Endometrial microvascular endothelial cells (primary cell): ENCODE data around the gene MVD. TPM values are rescaled to one million over a fixed set of nuclear protein-coding genes. Genes with fewer than 3 reads are reported as not detected.

Experiments used
- in situ Hi-C: cut with HindIII; loops from 2 replicates; pipeline ENCODE4 v1.10.0; 2017; ENCODE audit warnings: low sequenced_read_pairs, low pct_unique_long_range_greater_than_20kb; ENCODE audit errors: inconsistent ontology term
- total RNA-seq: library from RNA; depleted of rRNA; stranded (reverse); fragments of >200 nt; gene quantifications from one replicate; pipeline ENCODE4 v1.2.3, GENCODE V29; 2015; ENCODE audit errors: inconsistent ontology term

The MVD gene, protein sequence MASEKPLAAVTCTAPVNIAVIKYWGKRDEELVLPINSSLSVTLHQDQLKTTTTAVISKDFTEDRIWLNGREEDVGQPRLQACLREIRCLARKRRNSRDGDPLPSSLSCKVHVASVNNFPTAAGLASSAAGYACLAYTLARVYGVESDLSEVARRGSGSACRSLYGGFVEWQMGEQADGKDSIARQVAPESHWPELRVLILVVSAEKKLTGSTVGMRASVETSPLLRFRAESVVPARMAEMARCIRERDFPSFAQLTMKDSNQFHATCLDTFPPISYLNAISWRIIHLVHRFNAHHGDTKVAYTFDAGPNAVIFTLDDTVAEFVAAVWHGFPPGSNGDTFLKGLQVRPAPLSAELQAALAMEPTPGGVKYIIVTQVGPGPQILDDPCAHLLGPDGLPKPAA
- 28.0 TPM for total RNA-seq

DNA sequence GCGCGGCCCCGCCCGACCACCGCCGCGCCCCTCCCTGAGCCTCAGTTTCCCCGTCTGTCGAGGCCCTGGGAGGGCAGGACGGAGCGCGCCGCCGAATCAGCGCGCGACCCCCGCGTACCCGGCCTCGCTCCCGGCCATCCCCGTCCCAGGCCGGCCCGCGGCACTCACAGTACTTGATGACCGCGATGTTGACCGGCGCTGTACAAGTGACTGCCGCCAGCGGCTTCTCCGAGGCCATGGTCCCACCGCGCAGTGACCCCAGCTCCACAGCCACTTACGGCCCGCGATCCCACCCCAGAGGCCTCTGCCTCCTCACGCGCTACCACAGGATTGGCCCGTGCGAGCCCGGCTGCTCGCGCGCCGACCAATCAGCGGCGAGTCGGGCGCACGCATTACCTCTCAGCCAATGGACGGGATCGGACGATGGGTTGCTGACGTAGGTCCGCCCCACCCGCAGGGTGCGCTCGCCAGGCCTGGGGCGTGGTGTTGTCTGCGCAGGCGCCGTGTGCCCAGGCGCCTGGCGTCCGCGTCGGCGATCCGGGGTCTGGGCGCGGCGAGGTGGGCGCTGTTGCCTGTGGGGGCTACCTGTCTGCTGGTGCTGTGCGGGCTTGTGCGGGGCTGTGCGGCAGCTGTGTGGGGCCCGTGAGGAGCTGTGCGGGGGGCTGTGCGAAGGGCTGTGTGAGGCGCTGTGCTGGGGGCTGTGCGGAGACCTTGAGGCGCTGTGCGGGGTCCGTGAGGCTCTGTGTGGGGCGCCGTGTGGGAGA lies at the start of gene MVD:
Gene MVD (minus strand): TSS at position 249 of the 764 bp plus-strand sequence. CDS start 11 bp downstream, at position 238.
- in situ Hi-C loops, result no loop called here

DNA sequence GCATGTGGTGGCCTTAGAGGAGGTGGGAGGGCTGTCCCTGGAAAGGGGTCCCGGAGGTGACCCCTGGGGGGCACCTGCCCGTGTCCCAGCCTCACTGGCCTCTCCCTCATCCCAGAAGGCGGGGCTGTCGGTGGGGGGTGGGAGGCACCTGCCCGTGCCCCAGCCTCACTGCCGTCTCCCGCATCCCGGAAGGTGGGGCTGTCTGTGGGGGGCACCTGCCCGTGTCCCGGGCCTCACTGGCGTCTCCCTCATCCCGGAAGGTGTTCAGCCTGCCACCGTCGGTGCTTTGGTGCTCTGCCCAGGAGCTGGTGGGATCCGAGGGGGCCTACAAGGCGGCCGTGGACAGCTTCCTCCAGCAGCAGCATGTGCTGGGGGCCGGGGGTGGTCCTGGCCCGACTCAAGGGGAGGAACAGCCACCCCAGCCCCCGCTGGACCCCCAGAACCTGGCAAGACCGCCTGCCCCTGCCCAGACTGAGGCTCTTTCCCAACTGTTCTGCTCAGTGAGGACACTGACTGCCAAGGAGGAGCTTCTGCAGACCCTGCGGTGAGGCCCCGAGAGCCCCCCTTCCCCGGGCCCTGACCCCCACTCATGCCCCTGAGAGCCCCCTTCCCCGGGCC lies 49.6 kb upstream of the MVD start:
- in situ Hi-C loops, result no loop called here

DNA sequence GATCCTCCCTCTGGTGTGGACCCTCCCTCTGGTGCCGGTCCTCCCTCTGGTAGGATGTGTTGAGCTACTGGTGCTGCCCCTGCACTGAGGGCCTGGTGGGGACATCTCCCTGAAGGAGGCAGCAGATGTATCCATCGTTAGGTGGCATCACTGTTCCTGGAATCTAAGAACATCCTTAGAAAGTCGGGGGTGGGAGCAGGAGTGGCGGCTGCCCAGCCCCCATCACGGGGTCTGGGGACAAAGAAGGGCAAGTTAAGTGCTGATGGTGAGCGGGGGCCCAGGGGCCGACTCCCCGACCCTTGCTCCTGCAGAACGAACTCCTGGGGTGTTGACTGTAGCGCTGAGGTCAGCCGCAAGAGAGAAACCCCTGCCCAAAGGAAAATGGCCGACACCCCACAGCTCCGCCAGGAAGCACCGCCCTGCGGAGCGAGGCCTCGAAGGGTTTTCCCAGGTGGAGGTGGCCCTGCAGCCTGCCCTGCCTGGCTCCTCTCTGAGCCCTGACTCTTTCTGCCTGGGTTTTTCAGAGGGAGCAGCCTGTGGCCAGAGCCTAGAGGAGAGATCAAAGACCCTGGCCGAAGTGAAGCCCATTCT lies 49.0 kb upstream of the MVD start:
- in situ Hi-C loops, result no loop called here

DNA sequence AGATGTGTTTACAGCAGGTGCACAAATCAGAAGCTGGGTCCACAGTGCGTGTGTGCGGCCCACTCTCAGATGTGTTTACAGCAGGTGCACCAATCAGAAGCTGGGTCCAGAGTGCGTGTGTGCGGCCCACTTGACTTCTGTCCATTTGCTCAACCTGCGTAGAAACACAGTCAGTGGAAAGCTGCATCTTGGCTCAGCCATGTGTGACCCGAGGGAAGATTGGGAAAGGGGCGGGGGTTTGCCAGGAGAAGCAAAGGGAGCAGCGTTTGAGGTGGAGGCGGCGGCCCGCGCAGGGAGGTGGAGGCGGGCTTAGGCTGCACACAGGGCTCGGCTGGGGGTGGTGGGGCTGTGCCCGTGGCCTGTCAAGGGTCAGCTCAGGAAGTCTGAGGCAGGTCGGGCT lies 47.7 kb upstream of the MVD start:
- in situ Hi-C loops, result no loop called here

DNA sequence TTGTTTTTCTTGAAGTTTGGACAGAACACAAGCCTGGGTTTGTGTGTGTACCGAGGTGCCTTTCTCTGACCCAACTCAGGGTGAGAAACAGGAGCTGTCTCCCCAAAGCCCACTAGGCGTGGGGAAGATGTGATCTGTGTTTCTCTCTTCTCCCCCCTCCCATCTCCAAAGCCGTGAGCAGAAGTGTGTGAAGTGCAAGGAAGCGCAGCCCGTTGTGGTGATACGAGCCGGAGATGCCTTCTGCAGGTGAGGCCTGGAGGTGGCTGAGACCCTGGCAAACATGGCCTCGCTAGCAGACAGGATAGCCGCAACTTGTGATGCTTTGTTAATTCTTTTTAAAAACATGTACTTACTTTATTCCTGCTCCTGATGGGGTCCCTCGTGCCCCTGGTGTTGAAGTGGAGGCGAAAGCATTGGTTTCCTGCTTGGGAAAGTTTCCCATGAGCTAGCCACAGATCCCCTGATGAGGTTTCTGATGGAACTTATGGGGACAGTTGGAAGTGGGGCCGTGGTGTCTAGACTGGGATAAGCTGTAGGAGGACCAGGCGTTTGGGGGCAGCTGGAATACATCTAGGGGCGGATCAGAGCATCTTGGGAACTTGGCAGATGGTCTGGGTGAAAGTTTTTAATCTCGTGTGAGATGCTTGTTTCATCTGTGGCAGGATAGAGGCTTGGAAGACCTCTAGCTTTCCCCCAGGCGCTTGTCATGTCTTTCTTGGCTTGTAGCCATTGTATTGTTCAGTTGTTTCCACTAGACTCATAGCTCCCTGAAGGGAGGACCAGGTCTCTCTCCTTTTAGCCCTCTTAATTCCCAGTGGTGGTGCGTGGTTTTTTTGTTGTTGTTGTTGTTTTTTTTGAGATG lies 44.3 kb upstream of the MVD start:
- in situ Hi-C loops, result no loop called here

DNA sequence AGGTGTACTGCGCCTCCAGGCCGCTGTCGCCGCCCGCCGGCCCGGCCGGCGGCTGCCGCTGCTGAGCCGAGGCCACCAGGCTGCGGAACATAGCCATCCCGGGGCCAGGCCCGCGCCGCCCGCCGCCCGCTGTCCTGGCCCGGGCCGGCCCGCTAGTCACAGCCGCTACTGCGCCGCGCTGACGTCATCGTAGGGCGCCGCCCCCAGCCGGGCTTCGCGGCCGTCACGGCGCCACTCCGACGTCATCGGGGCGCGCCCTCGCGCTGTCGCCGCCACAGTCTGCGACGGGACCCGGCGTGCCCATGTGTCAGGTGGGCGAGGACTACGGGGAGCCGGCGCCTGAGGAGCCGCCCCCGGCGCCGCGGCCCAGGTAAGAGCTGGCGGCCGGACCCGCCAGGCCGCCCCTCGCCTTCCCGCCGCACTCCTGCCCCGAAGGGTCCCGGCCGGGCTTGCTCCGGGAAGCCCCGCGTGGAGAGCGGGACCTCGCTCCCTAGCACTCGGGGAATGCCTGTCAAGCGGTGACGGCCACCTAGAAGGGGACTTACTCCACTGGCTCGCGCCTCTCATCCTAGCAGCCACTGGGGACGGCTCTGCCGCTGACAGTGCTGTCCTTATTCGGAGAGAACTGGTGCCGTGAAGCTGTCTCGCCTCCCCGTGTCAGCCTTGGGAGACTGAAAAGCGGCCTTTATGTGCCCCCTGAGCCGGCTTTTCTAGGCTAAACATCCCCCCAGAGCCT lies 43.5 kb upstream of the MVD start, which contains the start of the genes CTU2 and RNF166:
Gene CTU2 (plus strand): TSS at position 275 of the 736 bp plus-strand sequence. CDS start 28 bp downstream, at position 303.
Gene RNF166 (minus strand): TSS at position 180 of the 736 bp plus-strand sequence. CDS start 83 bp downstream, at position 97.
- in situ Hi-C loops, result no loop called here

DNA sequence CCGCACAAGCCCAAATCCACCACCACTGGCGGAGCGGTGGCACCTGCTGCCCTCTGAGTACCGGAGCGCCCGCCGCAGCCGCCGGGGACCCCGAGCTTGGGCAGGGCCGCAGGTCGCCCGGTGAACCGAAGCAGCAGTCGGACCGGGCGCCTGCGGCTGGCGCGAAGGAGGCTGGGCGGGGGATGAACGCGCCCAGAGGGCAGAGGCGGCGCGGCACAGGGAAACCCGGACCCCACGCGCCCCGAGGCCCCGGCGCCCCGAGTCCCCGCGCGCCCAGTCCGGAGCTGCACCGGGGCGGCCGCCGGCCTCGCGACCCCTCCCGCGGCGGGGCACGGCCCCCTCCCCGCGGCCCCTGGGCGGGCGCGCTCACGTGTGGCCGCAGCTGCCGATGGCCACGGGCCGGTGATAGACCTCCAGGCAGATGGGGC lies 42.9 kb upstream of the MVD start:
- in situ Hi-C loops, result no loop called here

DNA sequence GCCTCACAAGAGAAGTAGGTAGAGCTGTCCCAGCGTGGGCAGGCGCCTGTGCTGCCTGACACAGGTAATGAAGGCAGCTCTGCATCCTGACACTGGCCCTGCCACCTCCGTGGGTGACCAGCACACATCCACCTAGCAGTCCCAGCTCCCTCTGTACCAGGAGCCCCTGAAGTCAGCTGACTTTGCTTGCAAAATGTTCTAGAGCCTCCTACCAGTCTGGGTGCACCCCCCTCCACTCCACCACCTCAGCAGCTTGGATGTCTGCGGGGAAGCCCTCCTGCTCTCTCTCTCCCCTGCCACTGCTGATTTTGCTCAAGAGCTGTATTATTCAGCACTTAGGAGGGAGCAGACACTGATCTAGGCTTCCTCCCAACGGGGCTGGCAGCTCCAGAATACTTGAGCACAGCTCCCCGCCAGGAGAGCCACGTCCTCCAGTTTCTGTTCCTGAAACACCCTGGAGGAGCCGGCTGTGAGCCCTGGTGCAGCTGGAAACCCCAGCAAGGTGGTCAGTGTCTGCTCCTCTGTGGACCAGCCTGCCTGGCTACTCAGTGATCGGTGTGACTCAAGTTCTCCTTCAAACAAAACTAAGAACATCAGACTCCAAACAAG lies 42.3 kb upstream of the MVD start:
- in situ Hi-C loops, result no loop called here

DNA sequence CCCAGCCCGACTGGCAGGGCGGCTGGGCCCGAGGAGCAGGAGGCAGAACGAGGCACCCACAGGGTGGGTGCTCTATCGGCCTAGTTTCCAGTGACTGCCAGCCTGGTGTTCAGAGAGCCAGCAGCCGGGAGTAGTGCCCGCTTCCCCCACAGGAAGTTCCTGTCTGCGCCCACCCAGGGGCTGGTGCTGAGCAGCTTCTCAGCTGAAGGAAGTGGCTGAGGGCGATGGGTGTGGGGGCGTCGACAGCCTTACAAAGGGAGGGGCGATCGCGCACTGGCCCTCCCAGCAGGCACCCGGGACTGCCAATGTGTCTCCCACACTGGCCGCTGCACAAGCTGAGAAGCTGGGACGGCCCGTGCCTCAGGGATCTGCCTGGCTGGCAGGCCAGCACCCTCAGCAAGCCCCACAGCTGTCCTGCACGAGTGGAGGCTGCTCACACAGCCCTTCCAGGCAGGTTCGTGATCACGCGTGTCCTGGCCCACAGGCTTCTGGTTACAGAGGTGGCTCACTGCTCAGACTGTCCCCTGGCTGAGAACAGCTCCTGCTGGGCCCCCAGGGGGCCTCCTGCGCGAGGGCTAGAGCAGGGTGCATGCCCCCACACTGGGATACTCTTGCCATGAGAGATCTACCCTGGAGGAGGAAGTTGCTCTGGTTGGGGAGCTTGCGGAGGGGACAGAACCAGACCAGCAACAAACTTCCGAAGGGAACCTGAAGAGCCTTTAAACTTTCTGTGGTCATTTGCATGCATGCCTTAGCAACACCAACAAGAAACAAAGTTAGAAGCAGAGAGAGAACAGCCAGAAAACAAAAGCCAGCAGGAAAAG lies 40.8 kb upstream of the MVD start:
- in situ Hi-C loops, result no loop called here

DNA sequence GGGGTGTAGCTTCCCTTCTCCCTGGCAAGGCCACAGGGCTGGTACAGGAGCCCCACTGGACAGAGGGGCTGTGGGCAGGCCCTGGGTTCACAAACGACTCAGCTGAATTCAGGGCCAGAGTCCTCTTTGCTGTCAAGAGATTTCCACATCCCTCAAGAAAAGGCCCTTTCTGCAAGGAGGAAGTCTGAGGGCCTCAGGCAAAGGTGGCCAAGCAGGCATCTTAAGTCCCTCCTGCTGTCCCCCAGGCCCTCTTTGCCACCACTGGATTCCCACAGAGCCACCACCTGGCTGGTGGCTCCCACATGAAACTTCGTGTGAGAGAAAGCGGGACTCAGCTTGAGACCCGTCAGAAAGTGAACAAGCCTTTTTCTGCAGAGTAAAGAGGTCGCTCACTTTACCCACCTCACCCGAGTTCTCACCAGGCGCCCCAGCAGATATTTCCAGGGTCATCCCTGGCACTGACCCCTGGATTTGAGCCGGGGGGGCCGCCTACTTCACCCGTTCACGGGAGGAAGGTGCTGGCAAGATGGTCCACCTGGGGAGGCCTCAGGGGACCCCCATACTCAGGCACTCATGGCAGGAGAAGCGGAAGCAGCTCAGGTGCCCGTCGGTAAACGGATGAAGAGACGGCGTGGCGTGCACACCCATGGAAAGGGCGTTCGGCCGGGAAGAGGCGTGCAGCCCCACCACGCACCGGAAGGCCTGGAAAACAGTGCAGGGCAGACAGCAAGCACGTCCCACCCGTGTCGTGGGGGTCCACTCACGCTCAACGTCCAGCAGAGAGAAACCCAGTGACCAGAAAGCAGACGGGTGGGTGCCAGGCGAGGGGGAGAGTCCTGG lies 39.7 kb upstream of the MVD start:
- in situ Hi-C loops, result no loop called here

DNA sequence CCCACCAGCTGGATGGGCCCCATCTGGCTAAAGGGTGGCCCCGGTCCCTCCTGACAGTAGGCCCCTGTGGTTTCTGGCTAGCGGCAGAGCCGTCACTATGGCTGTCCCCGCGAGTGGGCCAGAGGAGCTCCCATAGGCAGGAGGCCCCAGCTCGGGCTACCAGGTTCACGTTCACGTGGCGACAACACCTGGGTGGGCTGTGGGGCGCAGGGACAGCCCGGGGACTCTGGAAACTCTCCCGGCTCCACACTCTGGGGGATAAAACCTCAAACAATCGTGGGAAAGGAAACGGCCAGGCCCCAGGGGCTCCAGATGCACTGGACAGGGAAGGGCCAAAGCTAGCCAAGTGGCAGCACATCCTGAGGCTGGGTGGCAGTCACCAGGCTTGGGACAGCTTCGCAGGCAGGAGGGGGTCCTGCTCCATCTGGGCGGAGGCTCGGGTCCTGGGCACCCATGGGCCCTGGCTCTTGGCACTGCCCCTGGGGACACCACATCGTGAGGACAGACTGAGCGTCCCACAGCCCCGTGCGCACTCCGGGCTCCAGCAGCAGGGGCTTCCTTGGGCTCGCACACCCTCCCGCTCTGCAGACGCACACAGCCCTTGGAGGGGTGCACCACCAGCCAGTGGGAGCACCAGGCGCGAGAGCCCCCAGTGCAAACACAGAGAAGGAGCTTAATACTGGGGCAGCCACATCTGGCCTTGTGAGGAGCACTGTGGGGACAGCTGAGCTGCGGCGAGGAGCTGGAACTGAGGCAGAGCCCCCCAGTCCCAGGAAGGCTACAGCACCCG lies 38.9 kb upstream of the MVD start:
- in situ Hi-C loops, result no loop called here

DNA sequence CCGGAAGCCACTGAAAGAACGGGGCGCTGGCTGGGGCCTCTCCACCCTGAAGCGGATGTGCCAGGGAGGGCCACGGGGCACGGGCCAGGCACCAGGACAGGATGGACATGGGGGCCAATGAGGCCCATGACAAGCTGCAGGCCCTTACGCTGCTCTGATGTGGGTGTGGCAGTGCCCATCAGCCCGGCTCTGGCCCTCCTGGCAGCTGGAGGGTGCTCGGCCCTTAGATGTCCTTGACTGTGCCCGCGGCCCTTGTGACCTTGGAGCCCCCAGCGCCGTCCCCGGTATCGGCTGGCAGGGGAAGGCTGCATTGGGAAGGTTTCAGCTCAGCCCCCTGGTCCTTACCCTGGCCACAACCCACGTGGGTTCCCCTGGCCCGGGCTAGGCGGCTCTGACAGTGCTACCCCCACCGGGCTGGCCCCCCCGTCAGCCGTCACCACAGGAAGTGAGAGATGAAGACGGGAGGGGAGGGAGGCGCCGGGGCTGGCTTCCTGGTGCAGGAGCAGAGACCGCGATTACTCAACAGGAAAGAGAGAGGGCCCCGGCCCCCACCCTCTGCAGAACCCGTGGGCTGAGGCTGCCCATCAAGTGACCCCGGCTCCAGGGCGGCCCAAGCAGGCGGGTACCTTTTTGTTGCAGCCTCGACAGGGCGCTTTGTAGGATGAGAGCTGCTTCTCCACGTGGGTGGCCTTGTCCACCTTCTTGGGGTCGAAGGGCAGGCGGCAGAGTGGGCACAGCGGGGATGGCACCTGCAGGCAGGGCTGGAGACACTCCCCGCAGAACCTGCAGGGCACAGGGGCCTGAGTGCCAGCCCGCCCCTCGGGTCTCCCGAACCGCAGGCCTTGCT lies 38.0 kb upstream of the MVD start:
- in situ Hi-C loops, result no loop called here

DNA sequence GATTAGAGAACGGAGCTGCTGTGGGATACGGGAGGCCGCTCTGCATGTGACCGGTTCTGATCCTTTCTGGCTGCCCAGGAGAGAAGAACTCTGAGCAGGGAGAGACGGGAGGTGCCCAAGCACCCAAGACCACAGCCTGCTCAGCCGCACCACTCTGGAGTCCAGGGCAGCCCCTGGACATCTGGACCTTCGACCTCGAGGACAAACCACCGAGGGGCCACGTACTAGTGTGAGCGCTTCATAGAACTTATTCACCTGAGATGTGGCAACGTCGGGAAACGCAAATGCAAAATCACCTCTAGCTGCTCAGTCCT lies 37.4 kb upstream of the MVD start:
- in situ Hi-C loops, result no loop called here

DNA sequence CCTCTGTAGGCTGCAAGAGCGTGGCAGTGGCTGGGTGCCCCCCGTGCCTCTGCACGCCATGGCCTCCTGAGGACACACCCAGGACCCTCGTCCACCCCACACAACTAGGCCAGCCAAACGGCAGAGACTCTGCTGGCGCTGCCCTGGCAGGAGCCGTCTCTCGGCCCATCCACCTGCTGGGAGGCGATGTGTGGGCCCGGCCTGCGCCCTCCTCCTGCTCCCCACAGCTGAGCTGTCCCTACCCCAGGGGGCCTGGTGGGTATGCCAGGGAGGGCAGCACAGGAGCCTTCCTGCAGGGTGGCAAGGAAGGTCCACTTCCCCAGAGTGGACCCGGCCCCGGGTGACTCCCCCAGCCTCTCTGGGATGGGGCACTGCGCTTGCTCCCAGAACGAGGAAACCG lies 36.3 kb upstream of the MVD start:
- in situ Hi-C loops, result no loop called here
